GM18499 (cell line): ENCODE measurements around the gene PIN1.
"Not testable (repeated sequence)": the region's sequence is repeated elsewhere in the genome, so short reads cannot be mapped to it uniquely, and the experiment has no call there.

Experiments used
- ATAC-seq: cut with Tn5 transposase; IDR thresholded peaks from one replicate; pipeline ENCODE4 v1.9.1; 2021; ENCODE audit warnings: moderate number of reproducible peaks; ENCODE audit not compliant: insufficient read depth, unreplicated experiment

PIN1 gene

GRCh38 chr19:9834726-9835506 lies at the start of gene PIN1:
TSS of gene PIN1 (plus strand) at chr19:9835318. CDS start at chr19:9835345, 27 bp downstream.
- ATAC-seq = peak; percentile 71

DNA sequence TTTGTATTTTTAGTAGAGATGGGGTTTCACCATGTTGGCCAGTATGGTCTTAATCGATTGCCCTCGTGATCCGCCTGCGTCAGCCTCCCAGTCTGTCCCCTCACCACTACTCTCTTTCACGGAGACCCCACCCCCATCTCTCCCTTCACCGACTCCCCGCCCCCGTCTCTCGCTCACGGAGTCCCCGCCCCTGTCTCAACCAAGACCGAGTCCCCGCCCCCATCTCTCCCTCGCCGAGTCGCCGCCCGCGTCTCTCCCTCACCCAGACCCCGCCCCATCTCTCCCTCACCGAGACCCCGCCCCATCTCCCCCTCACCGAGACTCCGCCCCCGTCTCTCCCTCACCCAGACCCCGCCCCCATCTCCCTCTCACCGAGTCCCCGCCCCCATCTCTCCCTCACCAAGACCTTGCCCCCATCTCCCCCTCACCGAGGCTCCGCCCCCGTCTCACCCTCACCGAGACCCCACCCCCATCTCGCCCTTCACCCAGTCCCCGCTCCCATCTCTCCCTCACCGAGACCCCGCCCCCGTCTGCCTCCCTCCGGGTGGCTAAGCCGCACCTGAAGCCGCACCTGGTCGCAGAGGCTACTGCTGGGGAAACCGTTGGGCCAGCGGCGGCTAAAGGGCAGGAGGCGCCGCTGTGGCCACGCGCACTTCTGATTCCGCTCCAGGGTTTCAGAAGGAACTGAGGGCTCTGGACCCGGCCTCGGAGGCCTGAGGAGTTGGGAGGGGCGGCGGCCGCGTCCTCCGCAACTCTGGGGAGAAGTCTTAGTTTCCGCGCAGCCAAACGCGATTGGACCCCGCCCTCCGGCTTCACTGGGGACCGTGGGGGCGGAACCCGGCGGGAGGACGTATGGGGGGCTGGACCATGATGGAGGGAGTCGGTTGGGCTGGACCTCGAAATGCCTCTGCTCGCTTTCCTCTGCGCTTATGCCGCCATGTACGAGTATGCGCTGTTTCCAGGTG lies 49.5 kb upstream of the PIN1 start:
- ATAC-seq = peak; percentile 51

GRCh38 chr19:9786342-9786741 lies 48.8 kb upstream of the PIN1 start:
- no peak for ATAC-seq

DNA sequence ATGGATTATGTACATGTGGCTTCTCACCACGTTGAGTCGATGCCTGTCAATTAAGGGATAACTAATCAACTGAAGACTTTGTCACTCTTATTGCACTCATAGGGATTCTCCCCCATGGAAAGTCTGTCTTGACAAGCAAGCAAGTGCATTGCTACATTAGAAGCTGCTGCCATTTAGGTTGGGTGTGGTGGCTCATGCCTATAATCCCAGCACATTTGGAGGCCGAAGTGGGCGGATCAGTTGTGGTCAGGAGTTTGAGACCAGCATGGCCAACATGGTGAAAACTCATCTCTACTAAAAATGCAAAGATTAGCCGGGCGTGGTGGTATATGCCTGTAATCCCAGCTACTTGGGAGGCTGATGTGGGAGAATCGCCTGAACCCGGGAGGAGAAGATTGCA lies 48.3 kb upstream of the PIN1 start:
- ATAC-seq = no peak

DNA sequence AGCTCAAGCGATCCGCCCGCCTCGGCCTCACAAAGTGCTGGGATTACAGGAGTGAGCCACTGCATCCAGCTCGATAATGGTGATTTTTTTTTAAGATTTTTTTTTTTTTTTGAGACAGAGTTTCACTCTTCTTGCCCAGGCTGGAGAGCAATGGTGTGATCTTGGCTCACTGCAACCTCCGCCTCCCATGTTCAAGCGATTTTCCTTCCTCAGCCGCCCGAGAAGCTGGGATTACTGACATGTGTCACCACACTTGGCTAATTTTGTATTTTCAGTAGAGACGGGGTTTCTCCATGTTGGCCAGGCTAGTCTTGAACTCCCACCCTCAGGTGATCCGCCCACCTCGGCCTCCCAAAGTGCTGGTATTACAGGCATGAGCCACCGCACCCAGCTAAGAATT lies 46.5 kb upstream of the PIN1 start:
- ATAC-seq = not testable (repeated sequence)

DNA sequence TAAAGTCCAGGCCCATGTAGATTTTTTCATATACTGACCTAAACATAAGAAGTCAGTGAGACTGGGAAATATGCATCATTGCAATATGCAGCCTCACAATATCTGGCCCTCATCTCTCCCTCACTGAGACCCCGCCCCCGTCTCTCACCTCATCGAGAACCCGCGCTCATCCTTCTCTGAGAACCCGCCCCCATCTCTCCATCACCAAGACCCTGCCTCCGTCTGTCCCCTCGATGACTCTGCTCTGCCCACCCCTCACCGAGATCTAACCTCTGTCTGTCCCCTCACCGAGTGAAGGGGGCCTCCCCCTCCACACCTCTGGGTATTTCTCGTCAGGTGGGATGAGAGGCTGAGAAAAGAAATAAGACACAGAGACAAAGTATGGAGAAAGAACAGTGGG lies 46.1 kb upstream of the PIN1 start:
- no peak for ATAC-seq

GRCh38 chr19:9789579-9789978 lies 45.5 kb upstream of the PIN1 start:
- ATAC-seq = not testable (repeated sequence)

- ATAC-seq = not testable (repeated sequence)
Measured at GRCh38 chr19:9791073-9791367, 44.1 kb upstream of the PIN1 start.

DNA sequence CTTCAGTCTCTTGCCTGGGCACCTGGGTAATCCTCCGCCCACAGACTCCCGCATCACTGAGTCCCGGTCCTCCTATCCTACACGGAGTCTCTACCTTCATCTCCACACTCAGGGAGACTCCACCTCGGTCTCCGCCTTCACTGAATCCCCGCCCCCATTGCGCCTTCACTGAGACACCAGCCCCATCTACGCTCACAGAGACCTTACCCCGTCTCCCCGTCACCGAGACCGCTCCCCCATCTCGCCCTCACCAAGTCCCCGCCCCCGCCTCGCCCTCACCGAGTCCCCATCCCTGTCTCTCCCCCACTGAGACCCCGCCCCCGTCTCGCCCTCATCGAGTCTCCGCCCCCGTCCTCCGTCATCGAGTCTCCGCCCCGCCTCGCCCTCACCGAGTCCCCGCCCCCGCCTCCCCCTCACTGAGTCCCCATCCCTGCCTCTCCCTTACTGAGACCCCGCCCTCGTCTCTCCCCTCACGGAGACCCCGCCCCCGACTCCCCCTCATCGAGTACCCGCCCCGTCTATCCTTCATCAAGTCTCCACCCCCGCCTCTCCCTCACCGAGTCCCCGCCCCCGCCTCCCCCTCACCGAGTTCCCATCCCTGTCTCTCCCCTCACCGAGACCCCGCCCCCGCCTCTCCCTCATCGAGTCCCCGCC lies 43.4 kb upstream of the PIN1 start:
- no peak for ATAC-seq

- no peak for ATAC-seq
Measured at GRCh38 chr19:9792206-9793070, 42.7 kb upstream of the PIN1 start.

DNA sequence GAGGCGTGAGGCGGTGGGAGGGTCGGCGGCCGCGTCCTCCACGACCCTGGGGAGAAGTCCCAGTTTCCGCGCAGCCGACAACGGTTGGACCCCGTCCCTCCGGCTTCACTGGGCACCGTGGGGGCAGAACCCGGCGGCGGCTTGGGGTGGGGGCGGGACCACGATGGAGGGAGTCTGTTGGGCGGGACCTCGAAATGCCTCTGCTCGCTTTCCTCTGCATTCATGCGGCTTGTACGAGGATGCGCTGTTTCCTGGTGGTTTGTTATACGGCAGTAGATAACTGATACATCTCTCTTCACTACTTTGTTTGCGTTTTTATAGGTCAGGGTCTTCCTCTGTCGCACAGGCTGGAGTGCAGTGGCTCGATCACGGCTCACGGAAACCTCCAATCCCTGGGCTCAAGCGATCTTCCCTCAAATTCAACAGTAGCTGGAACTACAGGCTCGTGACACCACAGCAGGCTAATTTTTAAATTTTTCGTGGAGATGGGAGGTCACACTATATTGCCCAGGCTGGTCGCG lies 42.0 kb upstream of the PIN1 start:
- no peak for ATAC-seq

- no peak for ATAC-seq
Measured at GRCh38 chr19:9796113-9796773, 38.9 kb upstream of the PIN1 start.

GRCh38 chr19:9797871-9798270 lies 37.2 kb upstream of the PIN1 start:
- ATAC-seq = no peak

DNA sequence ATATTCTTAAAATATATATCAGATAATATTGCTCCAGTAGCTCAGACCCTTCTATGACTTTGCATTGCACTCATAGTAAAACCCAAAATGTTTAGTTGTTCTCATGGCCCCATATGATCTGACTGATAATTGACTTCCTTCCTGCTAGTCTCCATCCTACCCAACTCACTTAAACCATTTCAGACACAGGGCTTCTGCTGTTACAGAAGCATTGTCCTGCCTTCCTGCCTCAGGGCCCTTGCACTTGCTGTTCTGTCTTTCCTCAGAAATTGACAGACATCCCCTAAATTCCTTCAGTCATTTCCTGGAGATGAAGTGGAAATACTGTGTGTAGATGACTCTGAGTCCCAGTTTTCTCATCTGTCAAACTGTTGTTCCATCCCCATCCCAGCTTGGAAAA lies 36.0 kb upstream of the PIN1 start:
- no peak for ATAC-seq

DNA sequence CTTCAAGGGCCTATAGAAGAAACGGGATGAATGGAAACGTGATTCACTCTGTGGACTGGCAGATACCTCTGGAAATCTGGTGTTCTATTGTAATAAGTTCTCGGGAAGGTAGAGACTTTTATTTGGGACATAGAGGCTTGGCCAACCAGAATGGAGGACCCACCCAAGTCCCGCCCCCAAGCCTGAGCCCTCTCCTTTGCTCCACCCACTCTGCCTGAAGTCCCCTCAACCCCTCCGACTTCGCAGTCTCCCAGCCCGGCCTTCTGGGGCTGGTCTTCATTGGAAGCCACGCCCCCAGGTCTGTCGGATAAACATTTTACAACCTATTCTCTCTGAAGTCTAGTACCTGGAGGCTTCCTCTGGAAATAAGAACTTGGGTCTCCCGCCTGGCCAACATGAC lies 33.1 kb upstream of the PIN1 start:
- ATAC-seq = no peak

DNA sequence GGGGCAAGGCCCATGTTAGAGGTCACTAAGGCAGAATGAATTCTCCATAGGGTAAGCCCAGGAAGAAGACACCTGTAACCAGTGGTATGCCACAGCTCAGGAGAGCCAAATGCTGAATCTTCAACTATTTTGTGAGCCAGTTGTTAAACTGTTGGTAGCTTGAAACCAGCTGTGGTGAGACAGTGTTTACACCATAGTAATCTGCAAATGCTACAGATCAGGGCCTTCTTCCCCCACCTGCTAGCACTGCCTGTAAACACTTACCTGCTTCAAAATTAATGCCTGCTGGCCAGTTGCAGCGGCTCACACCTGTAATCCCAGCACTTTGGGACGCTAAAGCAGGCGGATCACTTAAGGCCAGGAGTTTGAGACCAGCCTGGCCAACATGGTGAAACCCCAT lies 28.3 kb upstream of the PIN1 start:
- no peak for ATAC-seq

- ATAC-seq = no peak
Measured at GRCh38 chr19:9808855-9809824, 26.0 kb upstream of the PIN1 start.

DNA sequence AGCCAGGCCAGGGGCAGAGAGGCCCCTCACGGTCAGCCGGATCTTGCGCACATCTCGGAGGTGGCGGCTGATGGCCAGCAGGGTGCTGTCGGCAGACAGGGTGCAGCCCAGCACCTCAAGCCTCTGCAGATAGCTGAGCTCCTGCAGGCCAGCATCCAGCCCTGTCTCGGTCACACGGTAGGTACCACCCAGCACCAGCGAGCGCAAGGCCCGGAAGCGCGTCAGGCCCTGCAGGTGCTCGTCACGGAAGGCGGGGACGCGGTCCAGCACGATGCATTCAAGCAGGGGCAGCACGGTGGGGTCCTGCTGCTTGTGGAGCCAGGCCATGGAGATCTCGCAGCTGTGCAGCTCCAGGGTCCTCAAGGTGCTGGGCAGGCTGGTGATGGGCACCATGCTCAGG lies 24.0 kb upstream of the PIN1 start:
- no peak for ATAC-seq
